Thyroid gland (tissue), 4 donors: ENCODE results near the gene LRP8.

Experiments
- POLR2A ChIP-seq, 2 donors: fragments of 450-650 bp; IDR thresholded peaks; one replicate each; pipeline ENCODE4 v1.6.1; 2017; ENCODE audit warnings: antibody characterized with exemption in 2 of 2, mild to moderate bottlenecking in 2 of 2, moderate library complexity in 1 of 2
- TF ChIP-seq, protein P1 (sequence below), 6 experiments: fragments of 200-600 bp in 3 of 6; fragments of 450-650 bp in 3 of 6; sonication (generic) in 3 of 6; IDR thresholded peaks; one replicate each; pipeline ENCODE4 v1.5.1; 2016 to 2019; ENCODE audit warnings: antibody characterized with exemption in 6 of 6, mild to moderate bottlenecking in 2 of 6, inconsistent platforms in 1 of 6, moderate library complexity in 1 of 6

DNA sequence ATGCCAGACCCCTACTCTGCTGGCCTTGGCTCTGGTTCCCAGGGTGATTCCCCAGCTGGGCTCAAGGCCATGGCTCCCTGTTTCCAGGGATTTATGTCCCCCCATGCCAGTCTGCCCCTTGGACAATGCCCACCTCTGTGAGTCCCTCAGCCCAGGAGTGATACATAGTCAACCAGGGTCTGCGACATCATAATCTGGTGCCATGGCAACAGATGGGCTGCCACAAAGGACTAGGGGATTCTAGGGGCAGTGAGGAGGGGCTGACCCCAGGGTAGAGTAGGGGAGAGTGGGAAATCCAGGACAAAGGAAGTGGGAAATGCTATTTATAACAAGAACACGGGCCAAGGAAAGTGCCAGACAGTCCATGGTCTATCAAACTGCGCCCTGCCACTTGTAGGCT, 33.8 kb downstream of the LRP8 start:
- TF ChIP-seq, protein P1, sequence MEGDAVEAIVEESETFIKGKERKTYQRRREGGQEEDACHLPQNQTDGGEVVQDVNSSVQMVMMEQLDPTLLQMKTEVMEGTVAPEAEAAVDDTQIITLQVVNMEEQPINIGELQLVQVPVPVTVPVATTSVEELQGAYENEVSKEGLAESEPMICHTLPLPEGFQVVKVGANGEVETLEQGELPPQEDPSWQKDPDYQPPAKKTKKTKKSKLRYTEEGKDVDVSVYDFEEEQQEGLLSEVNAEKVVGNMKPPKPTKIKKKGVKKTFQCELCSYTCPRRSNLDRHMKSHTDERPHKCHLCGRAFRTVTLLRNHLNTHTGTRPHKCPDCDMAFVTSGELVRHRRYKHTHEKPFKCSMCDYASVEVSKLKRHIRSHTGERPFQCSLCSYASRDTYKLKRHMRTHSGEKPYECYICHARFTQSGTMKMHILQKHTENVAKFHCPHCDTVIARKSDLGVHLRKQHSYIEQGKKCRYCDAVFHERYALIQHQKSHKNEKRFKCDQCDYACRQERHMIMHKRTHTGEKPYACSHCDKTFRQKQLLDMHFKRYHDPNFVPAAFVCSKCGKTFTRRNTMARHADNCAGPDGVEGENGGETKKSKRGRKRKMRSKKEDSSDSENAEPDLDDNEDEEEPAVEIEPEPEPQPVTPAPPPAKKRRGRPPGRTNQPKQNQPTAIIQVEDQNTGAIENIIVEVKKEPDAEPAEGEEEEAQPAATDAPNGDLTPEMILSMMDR (IDR thresholded peaks at IDR 0.05), result no peak
- TF ChIP-seq POLR2A (IDR thresholded peaks at IDR 0.05), result no peak
